Chondrocyte (in vitro differentiated cells): ENCODE data around the gene RBPMS2. TPM values are rescaled to one million over a fixed set of nuclear protein-coding genes. Genes with fewer than 3 reads are reported as not detected.
"Not testable (repeated sequence)": the region's sequence is repeated elsewhere in the genome, so short reads cannot be mapped to it uniquely, and the experiment has no call there.

Experiments
- DNase-seq: peaks from one replicate; pipeline ENCODE4 v3.0.0; 2021; ENCODE audit warnings: mixed read lengths, low spot score
- H3K27ac Mint-ChIP-seq: one replicate; pipeline ENCODE4 v1.8.0; 2021; ENCODE audit warnings: mild to moderate bottlenecking, moderate library complexity, mixed read lengths; ENCODE audit not compliant: unreplicated experiment
- H3K27me3 Mint-ChIP-seq: 2 replicates; pipeline ENCODE4 v1.8.0; 2021; ENCODE audit warnings: low read depth, mixed read lengths
- H3K36me3 Mint-ChIP-seq: 2 replicates; pipeline ENCODE4 v1.8.0; 2021; ENCODE audit warnings: low read depth, mixed read lengths
- H3K4me1 Mint-ChIP-seq: 2 replicates; pipeline ENCODE4 v1.8.0; 2021; ENCODE audit warnings: low read depth, mild to moderate bottlenecking, mixed read lengths
- H3K4me3 Mint-ChIP-seq: one replicate; pipeline ENCODE4 v1.8.0; 2021; ENCODE audit warnings: mild to moderate bottlenecking, moderate library complexity, mixed read lengths; ENCODE audit not compliant: unreplicated experiment
- H3K9me3 Mint-ChIP-seq: 2 replicates; pipeline ENCODE4 v1.8.0; 2021; ENCODE audit warnings: low read depth, mixed read lengths
- long read RNA-seq: library from polyadenylated mRNA; stranded (forward); transcript quantifications from one replicate; pipeline ENCODE4 v2.0.0, GENCODE V29; 2021
- total RNA-seq: library from RNA; stranded (reverse); gene quantifications from 3 replicates; pipeline ENCODE4 v1.2.1, GENCODE V29; 2021
- TF ChIP-seq, protein P1 (sequence below): fragments of 200-600 bp; sonication (generic); IDR thresholded peaks from 2 replicates; pipeline ENCODE4 v1.5.0; 2021; ENCODE audit warnings: antibody characterized with exemption, mild to moderate bottlenecking, moderate library complexity

The RBPMS2 gene
- 1.8 to 6.0 TPM (median 4.7 TPM) in 3 replicates for total RNA-seq
- long read RNA-seq, partial matches to known transcripts: 2 of 5 reads
- long read RNA-seq, other reads (novel, unspliced or antisense): 0 of 5 reads

GRCh38 chr15:64775551-64776401, at the start of gene RBPMS2:
RBPMS2 (minus strand) TSS chr15:64775589; CDS start chr15:64775319, 270 bp downstream.
- Mint-ChIP-seq H3K4me1 (peaks cover 6% of the 10 kb centered on the region), H3K27ac (peak within 1 kb of the TSS; percentile 41), H3K27me3 (no peaks in the 10 kb centered on the region), H3K36me3 (no peaks in the 10 kb centered on the region), H3K9me3 (no peaks in the 10 kb centered on the region), H3K4me3 (peak within 1 kb of the TSS; percentile 74)
- DNase-seq: no peak
- TF ChIP-seq, protein P1, sequence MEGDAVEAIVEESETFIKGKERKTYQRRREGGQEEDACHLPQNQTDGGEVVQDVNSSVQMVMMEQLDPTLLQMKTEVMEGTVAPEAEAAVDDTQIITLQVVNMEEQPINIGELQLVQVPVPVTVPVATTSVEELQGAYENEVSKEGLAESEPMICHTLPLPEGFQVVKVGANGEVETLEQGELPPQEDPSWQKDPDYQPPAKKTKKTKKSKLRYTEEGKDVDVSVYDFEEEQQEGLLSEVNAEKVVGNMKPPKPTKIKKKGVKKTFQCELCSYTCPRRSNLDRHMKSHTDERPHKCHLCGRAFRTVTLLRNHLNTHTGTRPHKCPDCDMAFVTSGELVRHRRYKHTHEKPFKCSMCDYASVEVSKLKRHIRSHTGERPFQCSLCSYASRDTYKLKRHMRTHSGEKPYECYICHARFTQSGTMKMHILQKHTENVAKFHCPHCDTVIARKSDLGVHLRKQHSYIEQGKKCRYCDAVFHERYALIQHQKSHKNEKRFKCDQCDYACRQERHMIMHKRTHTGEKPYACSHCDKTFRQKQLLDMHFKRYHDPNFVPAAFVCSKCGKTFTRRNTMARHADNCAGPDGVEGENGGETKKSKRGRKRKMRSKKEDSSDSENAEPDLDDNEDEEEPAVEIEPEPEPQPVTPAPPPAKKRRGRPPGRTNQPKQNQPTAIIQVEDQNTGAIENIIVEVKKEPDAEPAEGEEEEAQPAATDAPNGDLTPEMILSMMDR: no peak

GRCh38 chr15:64824929-64825430, 49.6 kb upstream of the RBPMS2 start:
- Mint-ChIP-seq H3K4me3 (peak overlapping the region; percentile 80), H3K36me3 (peaks cover 2% of the 10 kb centered on the region), H3K27ac (peak overlapping the region; percentile 74), H3K4me1 (peaks cover 21% of the 10 kb centered on the region), H3K27me3 (no peaks in the 10 kb centered on the region), H3K9me3 (no peaks in the 10 kb centered on the region)
- TF ChIP-seq, protein P1: no peak
- DNase-seq: no peak

- DNase-seq: no peak
- Mint-ChIP-seq H3K9me3 (no peaks in the 10 kb centered on the region), H3K27me3 (no peaks in the 10 kb centered on the region), H3K4me3 (no peak overlapping the region), H3K27ac (no peak overlapping the region), H3K4me1 (no peaks in the 10 kb centered on the region), H3K36me3 (peaks cover 2% of the 10 kb centered on the region)
- TF ChIP-seq, protein P1: no peak
Measured at GRCh38 chr15:64816452-64816851, 41.1 kb upstream of the RBPMS2 start.

DNA sequence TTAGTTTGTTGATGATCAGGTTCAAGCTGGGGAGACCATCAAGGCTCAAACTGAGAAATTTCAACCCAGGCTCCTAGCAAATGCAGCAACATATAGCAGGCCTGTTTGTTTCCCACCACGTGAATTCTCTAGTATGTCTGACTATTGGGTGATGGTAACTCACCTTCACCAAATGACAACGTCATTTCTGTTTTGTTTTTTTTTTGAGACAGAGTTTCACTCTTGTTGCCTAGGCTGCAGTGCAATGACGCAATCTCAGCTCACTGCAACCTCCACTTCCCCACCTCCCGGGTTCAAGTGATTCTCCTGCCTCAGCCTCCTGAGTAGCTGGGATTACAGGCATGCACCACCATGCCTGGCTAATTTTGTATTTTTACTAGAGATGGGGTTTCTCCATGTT, 39.6 kb upstream of the RBPMS2 start:
- not testable (repeated sequence) for H3K4me3 Mint-ChIP-seq, H3K36me3 Mint-ChIP-seq, H3K27ac Mint-ChIP-seq, H3K9me3 Mint-ChIP-seq, H3K4me1 Mint-ChIP-seq, DNase-seq, H3K27me3 Mint-ChIP-seq

DNA sequence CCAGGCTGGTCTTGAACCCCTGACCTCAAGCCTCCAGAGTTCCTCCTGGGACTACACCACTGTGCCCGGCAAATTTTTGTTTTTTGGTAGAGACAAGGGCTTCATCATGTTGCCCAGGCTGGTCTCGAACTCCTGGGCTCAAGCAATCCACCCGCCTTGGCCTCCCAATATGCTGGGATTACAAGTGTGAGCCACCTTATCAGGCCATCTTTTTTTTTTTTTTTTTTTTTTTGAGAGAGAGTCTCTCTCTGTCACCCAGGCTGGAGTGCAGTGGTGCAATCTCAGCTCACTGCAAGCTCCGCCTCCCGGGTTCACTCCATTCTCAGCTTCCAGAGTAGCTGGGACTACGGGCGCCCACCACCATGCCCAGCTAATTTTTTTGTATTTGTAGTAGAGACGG, 38.9 kb upstream of the RBPMS2 start:
- not testable (repeated sequence) for H3K27ac Mint-ChIP-seq, DNase-seq, H3K4me1 Mint-ChIP-seq, H3K9me3 Mint-ChIP-seq, H3K36me3 Mint-ChIP-seq, H3K4me3 Mint-ChIP-seq, H3K27me3 Mint-ChIP-seq

DNA sequence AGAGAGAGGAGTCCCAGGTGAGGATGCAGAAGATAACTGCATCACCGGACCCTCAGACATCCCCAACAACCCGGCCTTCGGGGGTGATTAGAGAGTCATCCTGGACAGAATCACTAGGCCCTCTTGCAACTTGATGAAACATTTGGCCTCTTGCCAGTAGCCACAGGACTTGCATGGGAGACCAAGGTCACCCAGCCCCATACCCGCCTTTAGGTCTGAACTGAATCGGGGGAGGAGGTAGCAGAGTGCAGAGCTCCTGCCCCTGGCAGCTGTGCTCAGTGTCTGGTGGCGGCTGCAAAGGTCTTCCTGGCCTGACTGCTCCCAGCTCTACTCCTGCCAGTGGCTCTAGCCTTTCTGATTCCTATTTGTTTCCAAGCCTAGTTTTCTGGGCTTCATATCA, 37.7 kb upstream of the RBPMS2 start:
- no peaks in the 10 kb centered on the region for H3K9me3 Mint-ChIP-seq
- H3K27me3 Mint-ChIP-seq: peaks cover 5% of the 10 kb centered on the region
- DNase-seq: no peak
- H3K27ac Mint-ChIP-seq: no peak overlapping the region
- no peaks in the 10 kb centered on the region for H3K36me3 Mint-ChIP-seq
- H3K4me3 Mint-ChIP-seq: no peak overlapping the region
- TF ChIP-seq, protein P1: no peak
- H3K4me1 Mint-ChIP-seq: peaks cover 3% of the 10 kb centered on the region
